Activated CD4-positive, alpha-beta memory T cell treated with anti-CD3 and anti-CD28 coated beads for 36 hours (primary cell): ENCODE measurements around the gene C1GALT1. TPM values are rescaled to one million over a fixed set of nuclear protein-coding genes. Genes with fewer than 3 reads are reported as not detected.
"Not testable (repeated sequence)": the region's sequence is repeated elsewhere in the genome, so short reads cannot be mapped to it uniquely, and the experiment has no call there.

ENCODE experiments used
- CTCF ChIA-PET: fragments of 350-600 bp; sonication (Branson Sonifier 250); formaldehyde crosslinking; loops from one replicate; lab custom pipeline; 2021; ENCODE audit warnings: antibody characterized with exemption, inconsistent platforms; lab: Charles Lee
- POLR2A ChIA-PET: fragments of 350-600 bp; sonication (Branson Sonifier 250); formaldehyde crosslinking; loops from one replicate; lab custom pipeline; 2021; ENCODE audit warnings: antibody characterized with exemption; lab: Charles Lee
- DNase-seq: peaks from one replicate; pipeline ENCODE4 v3.0.0-alpha.2; 2020
- H3K27ac Mint-ChIP-seq: one replicate; pipeline ENCODE4 v1.8.0; 2021; ENCODE audit warnings: mixed read lengths
- H3K27me3 Mint-ChIP-seq: one replicate; pipeline ENCODE4 v1.8.0; 2021; ENCODE audit warnings: mixed read lengths
- H3K36me3 Mint-ChIP-seq: one replicate; pipeline ENCODE4 v1.8.0; 2021; ENCODE audit warnings: mixed read lengths
- H3K4me1 Mint-ChIP-seq: one replicate; pipeline ENCODE4 v1.8.0; 2021; ENCODE audit warnings: low read depth, mixed read lengths
- H3K4me3 Mint-ChIP-seq: one replicate; pipeline ENCODE4 v1.8.0; 2021; ENCODE audit warnings: mild to moderate bottlenecking, mixed read lengths
- H3K9me3 Mint-ChIP-seq: one replicate; pipeline ENCODE4 v1.8.0; 2021; ENCODE audit warnings: mixed read lengths
- intact Hi-C: fragments of 100-400 bp; cut with micrococcal nuclease; formaldehyde crosslinking; loops from one replicate; pipeline ENCODE4 v1.15.1; 2023
- total RNA-seq, 2 experiments: library from RNA; stranded (reverse); gene quantifications; one replicate each; pipeline ENCODE4 v1.2.3, GENCODE V29; 2021

C1GALT1 gene
- total RNA-seq = 10 to 100 TPM; 34.1 to 36.7 TPM

- ChIA-PET POLR2A (interaction anchor here (0.9 to 1.6 kb wide), 9 partner anchors 19 to 489 kb away, joined by 3 to 15 read pairs (median 3); partner anchors contain the start of gene UMAD1), CTCF (interaction anchor here (0.7 to 2.6 kb wide), 9 partner anchors 8 to 242 kb away, joined by 3 to 8 read pairs (median 3); no protein-coding TSS in a partner anchor)
- peak; percentile 98 for DNase-seq
- Mint-ChIP-seq H3K27ac (peak within 1 kb of the TSS; percentile 97), H3K4me1 (peaks cover 22% of the 10 kb centered on the region), H3K9me3 (no peaks in the 10 kb centered on the region), H3K36me3 (peaks cover 4% of the 10 kb centered on the region), H3K27me3 (no peaks in the 10 kb centered on the region), H3K4me3 (peak within 1 kb of the TSS; percentile 87)
- intact Hi-C loops = loop anchor here (1.0 to 10.0 kb wide), 14 partner anchors 18 to 944 kb away; partner anchors contain the start of genes GLCCI1, MIOS and ZNF12
These were observed at the start of gene C1GALT1 for GRCh38 chr7:7182156-7183060. TSS of gene C1GALT1 (plus strand) at chr7:7182544. CDS start at chr7:7234320, 51,776 bp downstream.

GRCh38 chr7:7134046-7134445, 48.3 kb upstream of the C1GALT1 start:
- ChIA-PET CTCF (no interaction called here), POLR2A (no interaction called here)
- Mint-ChIP-seq H3K4me1 (peaks cover 12% of the 10 kb centered on the region), H3K36me3 (peaks cover 2% of the 10 kb centered on the region), H3K4me3 (no peak overlapping the region), H3K9me3 (peaks cover 3% of the 10 kb centered on the region), H3K27ac (no peak overlapping the region), H3K27me3 (no peaks in the 10 kb centered on the region)
- intact Hi-C loops = no loop called here
- no peak for DNase-seq

GRCh38 chr7:7135074-7135473, 47.3 kb upstream of the C1GALT1 start:
- intact Hi-C loops = no loop called here
- CTCF ChIA-PET = no interaction called here
- Mint-ChIP-seq H3K9me3 (peaks cover 3% of the 10 kb centered on the region), H3K36me3 (peaks cover 2% of the 10 kb centered on the region), H3K27me3 (no peaks in the 10 kb centered on the region), H3K4me1 (peaks cover 12% of the 10 kb centered on the region), H3K27ac (no peak overlapping the region), H3K4me3 (no peak overlapping the region)
- DNase-seq = no peak
- POLR2A ChIA-PET = no interaction called here

DNA sequence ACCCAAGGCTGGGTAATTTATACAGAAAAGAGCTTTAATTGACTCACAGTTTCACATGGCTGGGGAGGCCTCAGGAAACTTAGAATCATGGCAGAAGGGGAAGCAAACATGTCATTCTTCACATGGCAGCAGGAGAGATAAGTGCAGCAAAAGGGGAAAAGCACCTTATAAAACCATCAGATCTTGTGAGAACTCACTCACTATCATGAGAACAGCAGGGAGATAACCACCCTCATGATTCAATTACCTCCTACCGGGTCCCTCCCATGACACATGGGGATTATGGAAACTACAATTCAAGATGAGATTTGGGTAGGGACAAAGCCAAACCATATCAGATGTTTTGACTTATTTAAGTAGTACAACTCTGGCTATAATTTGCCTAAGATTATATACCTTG, 46.4 kb upstream of the C1GALT1 start:
- DNase-seq, H3K27ac Mint-ChIP-seq, intact Hi-C loops, H3K9me3 Mint-ChIP-seq, H3K27me3 Mint-ChIP-seq, POLR2A ChIA-PET, H3K4me3 Mint-ChIP-seq, CTCF ChIA-PET, H3K36me3 Mint-ChIP-seq: not testable (repeated sequence)
- peaks cover 12% of the 10 kb centered on the region for H3K4me1 Mint-ChIP-seq

DNA sequence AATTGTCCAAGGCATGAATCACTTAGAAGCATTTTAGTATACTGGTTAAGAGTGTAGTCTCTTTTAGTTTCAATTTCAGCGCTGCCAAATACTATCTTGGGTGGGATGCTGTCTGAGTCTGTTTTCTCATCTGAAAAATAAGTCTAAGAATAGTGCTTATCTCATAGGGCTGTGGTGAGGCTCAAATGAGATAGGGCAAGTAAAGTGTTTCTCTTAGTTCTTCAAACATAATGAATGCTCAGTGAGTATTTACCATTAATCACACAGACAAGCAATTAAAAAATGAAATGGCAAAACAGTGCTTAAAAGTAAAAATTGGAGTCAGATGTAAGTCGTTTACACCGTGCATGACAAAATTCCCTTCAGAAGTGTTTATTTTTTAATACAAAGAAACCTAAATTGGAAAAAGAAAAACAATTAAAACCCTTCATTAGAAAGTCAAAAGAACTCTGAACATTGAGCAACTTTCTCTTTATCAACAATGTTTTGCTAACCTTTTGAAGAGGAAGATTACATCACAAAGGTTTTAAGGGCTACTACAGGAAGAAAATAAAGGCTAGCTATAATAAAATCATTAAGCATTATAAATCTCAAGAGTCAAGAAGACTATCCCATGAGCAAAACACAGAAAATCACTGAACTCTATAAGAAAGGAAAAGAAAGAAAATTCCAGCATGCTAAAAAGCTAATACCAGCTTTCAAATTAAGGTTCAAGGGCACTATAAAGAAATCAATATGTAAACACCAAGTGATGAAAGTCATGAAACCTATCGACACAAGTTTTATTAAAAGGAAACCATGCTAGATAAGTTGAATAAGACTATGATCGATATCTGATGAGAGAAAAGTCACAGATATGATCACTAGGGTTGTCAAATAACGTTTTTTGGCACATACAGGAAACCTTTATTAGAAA, 45.6 kb upstream of the C1GALT1 start:
- Mint-ChIP-seq H3K27me3 (no peaks in the 10 kb centered on the region), H3K27ac (no peak overlapping the region), H3K4me1 (peaks cover 12% of the 10 kb centered on the region), H3K36me3 (peaks cover 2% of the 10 kb centered on the region), H3K9me3 (peaks cover 5% of the 10 kb centered on the region), H3K4me3 (no peak overlapping the region)
- CTCF ChIA-PET = no interaction called here
- DNase-seq = no peak
- intact Hi-C loops = no loop called here
- POLR2A ChIA-PET = no interaction called here

- Mint-ChIP-seq H3K9me3 (peaks cover 15% of the 10 kb centered on the region), H3K36me3 (peaks cover 4% of the 10 kb centered on the region), H3K4me3 (no peak overlapping the region), H3K27me3 (no peaks in the 10 kb centered on the region), H3K4me1 (peaks cover 12% of the 10 kb centered on the region), H3K27ac (no peak overlapping the region)
- no peak for DNase-seq
- POLR2A ChIA-PET = no interaction called here
- intact Hi-C loops = no loop called here
- CTCF ChIA-PET = no interaction called here
These were observed 43.4 kb upstream of the C1GALT1 start for GRCh38 chr7:7138897-7139296.

GRCh38 chr7:7143404-7143803, 38.9 kb upstream of the C1GALT1 start:
- DNase-seq, H3K4me3 Mint-ChIP-seq, POLR2A ChIA-PET, H3K27ac Mint-ChIP-seq, CTCF ChIA-PET, intact Hi-C loops, H3K4me1 Mint-ChIP-seq, H3K27me3 Mint-ChIP-seq: not testable (repeated sequence)
- H3K36me3 Mint-ChIP-seq = peaks cover 11% of the 10 kb centered on the region
- peaks cover 17% of the 10 kb centered on the region for H3K9me3 Mint-ChIP-seq

DNA sequence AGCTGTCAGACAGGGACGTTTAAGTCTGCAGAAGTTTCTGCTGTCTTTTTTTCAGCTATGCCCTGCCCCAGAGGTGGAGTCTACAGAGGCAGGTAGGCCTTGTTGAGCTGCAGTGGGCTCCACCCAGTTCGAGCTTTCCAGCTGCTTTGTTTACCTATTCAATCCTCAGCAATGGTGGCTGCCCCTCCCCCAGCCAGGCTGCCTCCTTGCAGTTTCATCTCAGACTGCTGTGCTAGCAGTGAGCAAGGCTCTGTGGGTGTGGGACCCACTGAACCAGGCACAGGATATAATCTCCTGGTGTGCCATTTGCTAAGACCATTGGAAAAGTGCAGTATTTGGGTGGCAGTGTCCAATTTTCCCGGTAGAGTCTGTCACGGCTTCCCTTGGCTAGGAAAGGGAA, 37.2 kb upstream of the C1GALT1 start:
- Mint-ChIP-seq H3K9me3 (peaks cover 15% of the 10 kb centered on the region), H3K36me3 (peaks cover 11% of the 10 kb centered on the region)
- H3K27ac Mint-ChIP-seq, H3K4me3 Mint-ChIP-seq, CTCF ChIA-PET, intact Hi-C loops, H3K4me1 Mint-ChIP-seq, DNase-seq, H3K27me3 Mint-ChIP-seq, POLR2A ChIA-PET: not testable (repeated sequence)

GRCh38 chr7:7146837-7147236, 35.5 kb upstream of the C1GALT1 start:
- no peak overlapping the region for H3K4me3 Mint-ChIP-seq
- H3K27ac Mint-ChIP-seq = no peak overlapping the region
- intact Hi-C loops = no loop called here
- H3K27me3 Mint-ChIP-seq = no peaks in the 10 kb centered on the region
- ChIA-PET POLR2A (no interaction called here), CTCF (no interaction called here)
- no peak for DNase-seq
- peaks cover 5% of the 10 kb centered on the region for H3K4me1 Mint-ChIP-seq
- peaks cover 15% of the 10 kb centered on the region for H3K9me3 Mint-ChIP-seq
- H3K36me3 Mint-ChIP-seq = peaks cover 11% of the 10 kb centered on the region

DNA sequence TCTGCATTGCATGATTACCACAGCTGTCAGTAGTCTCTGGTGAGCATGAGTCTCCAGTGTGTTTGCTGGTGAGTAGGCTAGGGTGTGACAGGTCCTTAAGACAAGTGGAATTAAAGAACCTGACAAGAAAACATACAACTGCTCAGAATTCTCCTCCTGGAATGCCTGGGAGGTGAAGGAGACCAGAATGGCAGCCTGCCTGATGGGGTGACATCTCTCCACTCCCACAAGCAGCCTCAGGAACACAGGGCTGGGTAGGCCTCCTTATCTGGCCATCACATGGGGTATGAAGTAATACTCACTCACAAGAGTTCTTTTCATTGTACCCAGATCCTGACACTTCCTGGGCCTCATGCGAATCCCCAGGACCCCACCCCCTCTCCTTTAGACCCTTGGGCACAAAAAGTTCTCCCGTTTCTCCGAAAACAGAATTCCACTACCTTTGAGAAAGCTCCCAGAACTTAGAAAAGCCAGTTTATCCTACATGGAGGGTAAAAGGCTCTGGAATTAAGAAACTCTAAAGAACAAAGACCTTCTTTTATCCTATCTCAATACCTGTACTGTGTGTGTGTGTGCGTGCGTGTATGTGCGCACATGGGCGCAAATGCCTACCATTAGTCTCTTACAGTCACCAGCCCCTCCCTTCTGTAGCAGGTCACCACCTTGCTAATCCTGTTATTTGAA, 33.4 kb upstream of the C1GALT1 start:
- no peaks in the 10 kb centered on the region for H3K27me3 Mint-ChIP-seq
- CTCF ChIA-PET = no interaction called here
- no peak overlapping the region for H3K4me3 Mint-ChIP-seq
- DNase-seq = no peak
- intact Hi-C loops = no loop called here
- H3K27ac Mint-ChIP-seq = no peak overlapping the region
- H3K4me1 Mint-ChIP-seq = peaks cover 5% of the 10 kb centered on the region
- POLR2A ChIA-PET = no interaction called here
- peaks cover 8% of the 10 kb centered on the region for H3K9me3 Mint-ChIP-seq
- peaks cover 8% of the 10 kb centered on the region for H3K36me3 Mint-ChIP-seq

- Mint-ChIP-seq H3K4me3 (no peak overlapping the region), H3K27me3 (no peaks in the 10 kb centered on the region), H3K4me1 (peaks cover 10% of the 10 kb centered on the region), H3K36me3 (peaks cover 4% of the 10 kb centered on the region), H3K9me3 (peaks cover 14% of the 10 kb centered on the region), H3K27ac (no peak overlapping the region)
- ChIA-PET CTCF (no interaction called here), POLR2A (no interaction called here)
- no peak for DNase-seq
- intact Hi-C loops = no loop called here
These were observed 31.1 kb upstream of the C1GALT1 start for GRCh38 chr7:7151285-7151684.
